ENCODE data around the gene MST1R.

GRCh38 chr3:49930922-49931321 lies 27.2 kb upstream of the MST1R start:
- TF ChIP-seq EZH2 (IDR thresholded peaks at IDR 0.05; ENCODE audit: borderline replicate concordance, low read depth, low read length, severe bottlenecking), result no peak
- TF ChIP-seq CTCF (IDR thresholded peaks at IDR 0.05; ENCODE audit: borderline replicate concordance, extremely low read depth, low read length, poor library complexity, severe bottlenecking), result no peak
